NT2/D1 (cell line): ENCODE results near the gene TTLL1.

ENCODE experiments used
- DNase-seq: peaks from one replicate; pipeline ENCODE4 v3.0.0-alpha.2; 2011; ENCODE audit warnings: low read depth, low spot score
- H3K27me3 ChIP-seq: 2 replicates; pipeline ENCODE4 v1.6.0; 2011; ENCODE audit warnings: mild to moderate bottlenecking; ENCODE audit not compliant: insufficient read length, insufficient read depth
- H3K36me3 ChIP-seq: 2 replicates; pipeline ENCODE4 v1.6.1; 2011; ENCODE audit warnings: mild to moderate bottlenecking, low read length, mixed read lengths; ENCODE audit not compliant: insufficient read depth, insufficient read length
- H3K4me1 ChIP-seq: 2 replicates; pipeline ENCODE4 v1.5.1; 2011; ENCODE audit not compliant: insufficient read depth, insufficient read length
- H3K4me3 ChIP-seq: 2 replicates; pipeline ENCODE4 v1.5.1; 2011; ENCODE audit warnings: low read depth; ENCODE audit not compliant: insufficient read length
- H3K9ac ChIP-seq: 2 replicates; pipeline ENCODE4 v1.6.0; 2011; ENCODE audit warnings: low read depth; ENCODE audit not compliant: insufficient read length
- H3K9me3 ChIP-seq: 2 replicates; pipeline ENCODE4 v1.5.1; 2011; ENCODE audit warnings: mild to moderate bottlenecking, low read length; ENCODE audit not compliant: insufficient read depth
- SUZ12 ChIP-seq: IDR thresholded peaks from 2 replicates; pipeline ENCODE4 v1.6.1; 2011; ENCODE audit not compliant: insufficient read length, insufficient read depth; ENCODE audit errors: extremely low read depth
- YY1 ChIP-seq: IDR thresholded peaks from 2 replicates; pipeline ENCODE4 v1.6.1; 2011; ENCODE audit not compliant: insufficient read length, insufficient read depth
- ZNF274 ChIP-seq: IDR thresholded peaks from 2 replicates; pipeline ENCODE4 v1.6.1; 2011; ENCODE audit warnings: mild to moderate bottlenecking, low read depth, low read length

The TTLL1 gene

DNA sequence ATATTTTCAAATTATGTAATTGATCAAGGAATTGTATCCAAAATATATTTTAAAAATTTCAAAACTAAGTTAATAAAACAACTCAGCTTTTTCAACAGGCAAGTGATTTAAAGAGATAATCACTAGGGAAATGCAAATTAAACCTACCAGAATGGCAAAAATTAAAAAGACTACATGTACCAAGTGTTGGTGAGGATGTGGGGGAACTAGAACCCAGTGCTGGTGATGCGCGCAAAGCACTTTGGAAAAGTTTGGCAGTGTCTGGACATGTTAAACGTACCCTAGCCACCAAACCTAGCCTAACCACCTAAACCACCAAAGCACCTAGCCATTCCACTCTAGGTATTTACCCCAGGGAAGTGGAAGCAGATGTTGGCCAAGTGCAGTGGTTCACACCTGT is 97.1 kb downstream of the TTLL1 start:
- Histone ChIP-seq H3K27me3 (no peaks in the 10 kb centered on the region), H3K4me3 (no peak overlapping the region), H3K9me3 (no peaks in the 10 kb centered on the region), H3K9ac (no peak overlapping the region), H3K4me1 (peaks cover 3% of the 10 kb centered on the region), H3K36me3 (peaks cover 4% of the 10 kb centered on the region)
- TF ChIP-seq SUZ12, result no peak
- DNase-seq, result no peak

DNA sequence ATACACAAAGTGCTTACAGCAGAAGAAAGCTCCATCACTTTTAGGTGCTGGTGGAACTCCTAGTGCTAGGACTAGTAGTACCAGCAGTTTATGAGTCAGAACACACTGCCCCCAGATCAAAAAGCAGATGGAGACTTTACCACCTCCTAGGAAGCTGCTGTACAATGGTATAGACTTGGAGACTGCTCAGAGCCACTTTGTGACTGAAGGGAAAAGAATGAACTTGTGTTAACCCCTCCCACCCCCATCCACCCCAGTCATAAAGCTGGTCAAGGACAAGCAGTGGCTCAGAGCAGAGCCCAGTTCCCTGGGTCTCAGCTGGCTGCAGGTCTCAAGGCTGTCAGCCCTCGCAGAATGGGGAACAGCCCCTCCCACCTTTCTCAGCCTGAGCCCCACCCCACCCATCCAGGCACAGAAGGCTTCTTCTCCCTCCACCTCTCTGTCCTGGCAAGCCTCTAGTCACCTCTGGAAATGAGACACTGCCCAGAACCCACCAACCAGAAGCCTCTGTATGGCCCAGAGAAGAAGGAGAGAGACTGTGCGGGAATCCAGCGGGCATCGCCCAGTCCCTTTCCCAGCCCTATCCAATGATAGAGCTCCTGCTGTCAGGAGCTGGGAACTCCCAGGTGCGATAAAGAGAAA is 98.1 kb downstream of the TTLL1 start:
- H3K36me3 ChIP-seq, result peaks cover 4% of the 10 kb centered on the region
- H3K4me3 ChIP-seq, result no peak overlapping the region
- H3K27me3 ChIP-seq, result no peaks in the 10 kb centered on the region
- no peak for DNase-seq
- TF ChIP-seq SUZ12 (no peak), YY1 (no peak), ZNF274 (no peak)
- H3K9me3 ChIP-seq, result no peaks in the 10 kb centered on the region
- no peak overlapping the region for H3K9ac ChIP-seq
- H3K4me1 ChIP-seq, result peaks cover 2% of the 10 kb centered on the region

DNA sequence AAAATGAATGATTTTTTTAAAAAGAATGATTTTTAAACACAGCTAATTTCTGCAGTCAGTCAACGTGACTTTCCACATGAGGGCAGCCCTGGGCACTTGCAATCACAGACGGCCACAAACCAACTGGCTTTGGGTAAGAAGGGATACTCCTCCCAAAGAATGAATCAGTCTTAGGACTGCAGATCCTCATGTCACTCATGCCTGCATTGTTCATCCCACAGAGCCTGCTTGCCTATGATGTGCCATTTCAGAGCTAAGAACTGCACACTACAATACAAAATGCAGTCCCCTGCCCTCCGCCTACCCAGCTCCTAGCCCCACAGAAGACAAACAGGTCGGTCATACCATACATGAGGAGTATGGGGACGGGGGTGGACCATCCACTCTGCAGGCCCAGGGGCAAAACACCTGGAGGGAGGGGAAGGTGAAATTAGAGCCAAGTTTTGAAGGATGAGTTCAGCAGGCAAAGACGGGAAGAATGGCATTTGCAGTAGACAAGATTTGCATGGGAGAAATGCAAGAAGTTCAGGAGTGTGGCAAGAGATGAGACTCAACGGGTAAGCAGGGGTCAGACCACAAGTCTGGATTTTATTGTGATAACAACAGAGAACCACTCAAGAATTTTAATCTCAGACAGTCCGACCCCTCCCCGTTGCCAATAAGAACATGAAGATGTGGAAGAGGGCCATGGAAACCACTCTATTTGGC is 98.9 kb downstream of the TTLL1 start:
- TF ChIP-seq SUZ12, result no peak
- TF ChIP-seq YY1, result no peak
- TF ChIP-seq ZNF274, result no peak
- DNase-seq, result no peak
- Histone ChIP-seq H3K36me3 (peaks cover 4% of the 10 kb centered on the region), H3K4me1 (peaks cover 2% of the 10 kb centered on the region), H3K27me3 (no peaks in the 10 kb centered on the region), H3K4me3 (no peak overlapping the region), H3K9me3 (no peaks in the 10 kb centered on the region), H3K9ac (no peak overlapping the region)
